HG03571 (cell line): ENCODE measurements around the gene DNAH1.
A peak's percentile ranks its signal among the peaks of the same experiment; 100 is the strongest.

Experiments used
- ATAC-seq: cut with Tn5 transposase; IDR thresholded peaks from one replicate; pipeline ENCODE4 v1.9.1; 2021; ENCODE audit not compliant: unreplicated experiment

DNAH1 gene

DNA sequence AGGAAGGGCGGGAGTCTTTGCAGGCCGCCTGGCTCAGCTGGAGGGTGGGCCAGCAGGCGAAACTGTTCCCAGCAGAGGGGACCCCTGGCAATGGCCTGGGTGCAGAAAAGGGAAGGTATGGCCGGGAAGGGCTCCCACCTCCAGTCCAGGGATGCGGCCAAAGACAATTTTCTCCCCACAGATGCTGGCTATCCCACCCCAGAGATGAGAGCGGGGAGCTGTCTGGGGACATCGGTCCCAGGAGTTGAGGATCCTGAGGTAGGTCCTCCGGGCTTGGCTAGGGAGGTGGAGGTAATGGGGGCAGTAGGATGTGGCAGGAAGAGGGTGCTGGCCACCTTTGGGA lies 127.1 kb downstream of the DNAH1 start:
- ATAC-seq: no peak

DNA sequence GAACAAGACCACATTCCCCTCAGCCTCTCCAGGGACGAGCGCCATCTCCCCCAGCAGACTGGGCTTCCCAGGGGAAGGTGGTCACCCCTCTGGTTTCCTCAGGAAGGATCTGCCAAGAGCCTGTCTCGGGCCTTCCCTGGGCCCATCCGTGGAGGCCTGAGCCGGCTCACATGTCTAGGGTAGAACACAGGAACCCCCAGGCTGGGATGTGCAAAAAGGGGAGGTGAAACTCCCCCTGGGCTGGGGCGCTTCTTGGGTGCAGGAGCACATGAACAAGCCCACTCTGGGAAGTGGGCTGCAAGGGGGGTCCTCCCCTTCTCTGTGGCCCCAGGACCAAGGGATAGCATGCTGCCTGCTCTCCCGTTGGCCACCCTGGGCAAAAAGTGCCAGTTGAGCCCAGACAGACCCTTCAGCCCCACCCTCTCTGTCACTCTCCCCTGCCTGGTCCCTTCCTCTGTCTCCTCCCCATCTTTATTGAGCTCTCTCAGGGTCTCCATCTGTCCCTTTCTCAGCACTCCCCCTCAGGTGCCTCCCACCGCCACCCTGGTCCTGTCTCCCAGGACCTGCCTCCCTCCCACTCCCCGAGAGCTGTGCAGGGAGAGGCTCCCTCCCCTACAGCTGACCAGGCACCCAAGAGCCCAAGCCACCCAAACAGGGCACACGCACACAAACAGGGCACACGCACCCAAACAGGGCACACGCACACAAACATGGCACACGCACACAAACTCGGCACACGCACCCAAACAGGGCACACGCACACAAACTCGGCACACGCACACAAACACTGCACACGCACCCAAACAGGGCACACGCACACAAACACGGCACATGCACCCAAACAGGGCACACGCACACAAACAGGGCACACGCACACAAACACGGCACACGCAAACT lies 127.9 kb downstream of the DNAH1 start:
- ATAC-seq: no peak

DNA sequence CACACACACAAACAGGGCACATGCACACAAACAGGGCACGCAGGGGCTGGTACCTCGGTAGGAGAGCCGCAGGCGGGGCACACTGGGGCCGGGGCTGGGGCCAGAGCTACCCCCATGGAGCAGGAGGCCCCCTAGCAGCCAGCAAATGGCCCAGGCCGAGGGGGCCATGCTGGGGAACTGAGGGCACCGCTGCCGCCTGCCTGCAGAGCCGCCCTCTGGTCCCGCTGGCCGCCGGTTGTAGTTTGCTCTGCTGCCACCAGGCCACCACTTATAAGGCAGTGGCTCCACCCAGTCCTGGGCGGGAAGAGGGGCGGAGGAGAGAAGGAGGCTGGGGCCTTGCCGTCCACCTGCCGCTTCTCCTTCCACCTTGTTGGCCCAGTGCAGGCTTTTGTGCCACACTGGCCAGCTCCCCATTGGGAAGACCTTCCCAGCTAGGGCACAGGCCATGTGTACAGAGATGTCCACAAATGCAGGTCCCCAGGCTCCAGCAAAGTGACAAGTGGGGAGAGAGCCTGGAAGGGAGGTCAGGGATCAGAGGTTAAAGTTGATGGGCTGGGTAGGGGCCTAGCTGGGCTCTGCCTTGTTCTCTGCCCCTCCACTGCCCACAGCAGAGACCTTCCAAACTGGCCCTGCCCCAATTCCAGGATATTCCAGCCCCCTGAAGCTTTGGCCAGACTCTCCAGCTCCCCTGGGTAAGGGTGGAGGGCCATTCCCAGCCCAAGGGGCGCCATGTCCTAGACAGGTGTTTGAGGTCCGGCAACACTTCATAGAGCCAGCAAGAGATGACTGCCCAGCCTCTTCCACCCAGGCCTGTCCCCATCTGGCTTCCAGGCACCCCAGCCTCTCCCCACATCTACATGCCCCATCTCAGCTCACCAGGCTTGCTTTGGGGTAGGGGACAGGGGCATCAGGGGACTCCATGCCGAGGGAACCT lies 129.0 kb downstream of the DNAH1 start, which contains the start of gene SEMA3G:
TSS of gene SEMA3G (minus strand) at position 244 of the 934 bp plus-strand sequence. CDS start at position 168, 76 bp downstream.
- peak; percentile 82 for ATAC-seq

DNA sequence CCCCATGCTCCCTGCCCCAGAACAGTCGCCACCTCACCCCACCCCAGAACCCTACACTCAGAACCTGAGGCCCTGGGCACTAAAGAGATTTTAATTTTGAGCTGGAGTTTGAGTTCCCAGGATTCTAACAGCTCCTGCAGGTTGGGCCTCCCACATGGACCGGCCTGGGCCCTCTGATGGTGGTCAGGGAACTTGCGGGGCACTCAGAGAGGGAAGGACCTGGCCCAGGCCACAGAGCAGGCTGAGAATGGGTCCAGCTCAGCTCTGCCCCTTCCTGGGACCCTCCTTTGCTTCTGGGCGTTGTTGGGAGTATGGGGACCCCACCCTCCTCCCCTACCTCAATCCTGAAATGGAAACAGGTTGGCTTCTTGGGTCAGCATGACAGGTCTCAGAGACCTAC lies 129.9 kb downstream of the DNAH1 start:
- ATAC-seq: no peak

- no peak for ATAC-seq
These were observed 130.8 kb downstream of the DNAH1 start for GRCh38 chr3:52446631-52447511.

DNA sequence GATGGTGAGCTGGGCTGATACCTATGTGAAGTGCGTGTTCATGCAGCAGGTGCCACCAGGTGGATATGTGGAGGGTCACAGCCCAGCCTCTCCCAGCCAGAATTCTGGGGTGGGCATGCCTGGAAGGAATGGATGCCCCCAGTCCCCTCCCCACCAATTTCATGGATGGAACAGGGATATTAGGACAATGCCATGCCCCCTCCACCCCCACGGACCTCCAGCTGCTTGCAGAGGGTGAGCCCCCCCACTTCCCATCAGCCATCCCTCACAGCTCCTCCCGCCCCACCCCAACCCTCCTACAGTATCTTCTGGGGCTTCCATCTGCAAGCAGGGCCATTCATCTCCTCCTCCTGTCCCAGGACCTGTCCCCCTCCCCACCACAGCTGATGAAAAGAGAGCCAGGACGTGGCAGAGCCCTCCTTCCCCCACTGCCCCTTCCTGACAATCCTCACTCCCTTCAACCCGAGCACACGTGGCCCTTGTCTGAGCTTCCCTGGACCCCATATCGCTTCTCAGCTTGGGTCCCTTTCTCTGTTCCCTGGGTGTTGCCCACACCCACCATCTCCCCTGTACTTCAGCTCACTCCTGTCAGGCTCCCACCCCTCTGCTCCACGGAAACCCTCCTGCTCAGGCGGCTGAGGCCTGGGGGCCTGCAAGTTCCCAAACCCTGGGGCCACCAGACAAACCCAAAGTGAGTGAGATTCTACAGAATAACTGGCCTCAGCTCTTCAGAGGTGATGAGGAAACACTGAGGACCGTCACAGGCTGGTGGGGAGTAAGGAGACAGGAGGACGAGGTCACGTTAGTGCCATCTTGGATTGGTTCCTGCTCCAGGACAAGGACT lies 131.6 kb downstream of the DNAH1 start:
- no peak for ATAC-seq
